Upper lobe of left lung (tissue), 6 donors: ENCODE results near the gene PPP2R2B. TPM values are rescaled to one million over a fixed set of nuclear protein-coding genes. Genes with fewer than 3 reads are reported as not detected.

Experiments used
- ATAC-seq, 2 donors: fragments of 200-7000 bp; cut with Tn5 transposase; one replicate each; pipeline ENCODE4 v1.9.1; 2022; ENCODE audit warnings: mild to moderate bottlenecking in 2 of 2, moderate library complexity in 2 of 2; ENCODE audit not compliant: low FRiP score in 2 of 2
- DNase-seq, 2 donors: peaks; one replicate each; pipeline ENCODE4 v3.0.0-alpha.2; 2019 to 2020
- H3K27ac ChIP-seq, 4 donors: fragments of 200-600 bp; sonication (generic); one replicate each; pipeline ENCODE4 v1.5.1; 2016 to 2019
- H3K27me3 ChIP-seq, 4 donors: fragments of 200-600 bp; sonication (generic); one replicate each; pipeline ENCODE4 v1.5.1; 2017 to 2019
- H3K36me3 ChIP-seq, 4 donors: fragments of 200-600 bp; sonication (generic); one replicate each; pipeline ENCODE4 v1.5.1; 2016 to 2019
- H3K4me1 ChIP-seq, 4 donors: fragments of 200-600 bp; sonication (generic); one replicate each; pipeline ENCODE4 v1.5.1; 2018 to 2019
- H3K4me3 ChIP-seq, 4 donors: fragments of 200-600 bp; sonication (generic); one replicate each; pipeline ENCODE4 v1.5.1; 2017 to 2019; ENCODE audit warnings: mild to moderate bottlenecking in 2 of 4, moderate library complexity in 1 of 4
- H3K9me3 ChIP-seq, 4 donors: fragments of 200-600 bp; sonication (generic); one replicate each; pipeline ENCODE4 v1.5.1; 2018 to 2019
- CTCF ChIP-seq, 6 experiments: fragments of 450-650 bp in 4 of 6; fragments of 200-600 bp in 2 of 6; sonication (generic) in 2 of 6; IDR thresholded peaks; one replicate each; pipeline ENCODE4 v1.5.1; 2016 to 2019; ENCODE audit warnings: antibody characterized with exemption in 6 of 6
- EP300 ChIP-seq, 4 donors: sonication (generic); formaldehyde crosslinking; IDR thresholded peaks; one replicate each; pipeline ENCODE4 v1.5.1; 2017; ENCODE audit warnings: antibody characterized with exemption in 4 of 4, control low read depth in 2 of 4
- POLR2A ChIP-seq, 4 donors: fragments of 450-650 bp; IDR thresholded peaks; one replicate each; pipeline ENCODE4 v1.5.1; 2016 to 2017; ENCODE audit warnings: antibody characterized with exemption in 4 of 4, mild to moderate bottlenecking in 2 of 4
- POLR2AphosphoS5 ChIP-seq, 2 donors: sonication (generic); formaldehyde crosslinking; IDR thresholded peaks; one replicate each; pipeline ENCODE4 v1.5.1; 2017; ENCODE audit warnings: antibody characterized with exemption in 2 of 2
- WGBS, 2 donors: methylation state at CpG; one replicate each; pipeline ENCODE4 v1.1.5; 2017 to 2018; 5-methylcytosine and 5-hydroxymethylcytosine counted together
- total RNA-seq, 6 donors: library from RNA; depleted of rRNA in 4 of 6; stranded (reverse); fragments of >200 nt in 4 of 6; gene quantifications; one replicate each; pipeline versions ENCODE4 v1.1.0 to v1.2.1, GENCODE V29; 2016 to 2021
- donor health status: DM: no; HTN: no; CAD: no; lungs with moderate emphysema.
- donor health status: DM: no; HTN: yes; CAD: no; lungs with severe emphysema.

The PPP2R2B gene
- total RNA-seq, 6 donors from 2014 or later = 0.49 to 7.4 (median 1.3) TPM

- Histone ChIP-seq H3K27ac (no peak overlapping the region), H3K36me3 (no peaks in the 10 kb centered on the region), H3K4me3 (no peak overlapping the region), H3K27me3 (no peaks in the 10 kb centered on the region), H3K9me3 (no peaks in the 10 kb centered on the region), H3K4me1 (no peaks in the 10 kb centered on the region)
- no peak for TF ChIP-seq CTCF (IDR thresholded peaks at IDR 0.05)
- TF ChIP-seq POLR2A (IDR thresholded peaks at IDR 0.05) = no peak
- no peak for TF ChIP-seq EP300 (IDR thresholded peaks at IDR 0.05)
- TF ChIP-seq POLR2AphosphoS5 (IDR thresholded peaks at IDR 0.05) = no peak
- DNase-seq = no peak
- ATAC-seq = no peak
- 72 to 80% methylated on average over 3 of the region's 3 CpGs for WGBS, 2 donors
These were observed 208.9 kb downstream of the PPP2R2B start for GRCh38 chr5:146669656-146670055.

GRCh38 chr5:146667633-146668272 lies 210.8 kb downstream of the PPP2R2B start:
- no peak for TF ChIP-seq POLR2A (IDR thresholded peaks at IDR 0.05)
- no peak for TF ChIP-seq EP300 (IDR thresholded peaks at IDR 0.05)
- TF ChIP-seq CTCF (IDR thresholded peaks at IDR 0.05) = no peak
- TF ChIP-seq POLR2AphosphoS5 (IDR thresholded peaks at IDR 0.05) = no peak
- Histone ChIP-seq H3K36me3 (no peaks in the 10 kb centered on the region), H3K27ac (no peak overlapping the region), H3K4me1 (no peaks in the 10 kb centered on the region), H3K4me3 (no peak overlapping the region), H3K9me3 (no peaks in the 10 kb centered on the region), H3K27me3 (no peaks in the 10 kb centered on the region)
- peak in 1 of 2 donors; percentile 89 for ATAC-seq
- no peak for DNase-seq
- WGBS, 2 donors = 59 to 60% methylated on average over 4 of the region's 4 CpGs

- WGBS, 2 donors = 60 to 80% methylated on average over 1 of the region's 1 CpG
- ATAC-seq (no peak), DNase-seq (no peak)
- TF ChIP-seq POLR2A (IDR thresholded peaks at IDR 0.05) (no peak), POLR2AphosphoS5 (IDR thresholded peaks at IDR 0.05) (no peak), EP300 (IDR thresholded peaks at IDR 0.05) (no peak), CTCF (IDR thresholded peaks at IDR 0.05) (peak in 4 of 6 experiments; percentile 35 to 49 (median 42))
- H3K4me1 ChIP-seq = no peaks in the 10 kb centered on the region
- no peak overlapping the region for H3K27ac ChIP-seq
- no peaks in the 10 kb centered on the region for H3K9me3 ChIP-seq
- H3K4me3 ChIP-seq = no peak overlapping the region
- H3K27me3 ChIP-seq = no peaks in the 10 kb centered on the region
- H3K36me3 ChIP-seq = no peaks in the 10 kb centered on the region
These were observed 216.3 kb downstream of the PPP2R2B start for GRCh38 chr5:146662229-146662628.

GRCh38 chr5:146660376-146660960 lies 218.1 kb downstream of the PPP2R2B start:
- Histone ChIP-seq H3K9me3 (no peaks in the 10 kb centered on the region), H3K27me3 (no peaks in the 10 kb centered on the region), H3K4me1 (no peaks in the 10 kb centered on the region), H3K27ac (no peak overlapping the region), H3K36me3 (no peaks in the 10 kb centered on the region), H3K4me3 (no peak overlapping the region)
- WGBS, 2 donors = 84 to 90% methylated on average over 3 of the region's 3 CpGs
- no peak for TF ChIP-seq POLR2A (IDR thresholded peaks at IDR 0.05)
- no peak for TF ChIP-seq EP300 (IDR thresholded peaks at IDR 0.05)
- TF ChIP-seq CTCF (IDR thresholded peaks at IDR 0.05) = no peak
- no peak for TF ChIP-seq POLR2AphosphoS5 (IDR thresholded peaks at IDR 0.05)
- ATAC-seq (no peak), DNase-seq (no peak)

- Histone ChIP-seq H3K27ac (no peak overlapping the region), H3K27me3 (no peaks in the 10 kb centered on the region), H3K4me3 (no peak overlapping the region), H3K36me3 (no peaks in the 10 kb centered on the region), H3K4me1 (no peaks in the 10 kb centered on the region), H3K9me3 (no peaks in the 10 kb centered on the region)
- 63 to 74% methylated on average over 3 of the region's 3 CpGs for WGBS, 2 donors
- TF ChIP-seq POLR2A (IDR thresholded peaks at IDR 0.05) (no peak), CTCF (IDR thresholded peaks at IDR 0.05) (no peak), POLR2AphosphoS5 (IDR thresholded peaks at IDR 0.05) (no peak)
- ATAC-seq (no peak), DNase-seq (no peak)
These were observed 218.6 kb downstream of the PPP2R2B start for GRCh38 chr5:146659961-146660360.
